Epithelial cell of prostate (primary cell): ENCODE results near the gene AGPAT3.

ENCODE experiments used
- DNase-seq: peaks from one replicate; pipeline ENCODE4 v3.0.0-alpha.2; 2011; ENCODE audit warnings: low read depth, low spot score
- H3K27ac ChIP-seq: fragments of 450-650 bp; 2 replicates; pipeline ENCODE4 v1.5.1; 2017; ENCODE audit warnings: mild to moderate bottlenecking

The AGPAT3 gene

DNA sequence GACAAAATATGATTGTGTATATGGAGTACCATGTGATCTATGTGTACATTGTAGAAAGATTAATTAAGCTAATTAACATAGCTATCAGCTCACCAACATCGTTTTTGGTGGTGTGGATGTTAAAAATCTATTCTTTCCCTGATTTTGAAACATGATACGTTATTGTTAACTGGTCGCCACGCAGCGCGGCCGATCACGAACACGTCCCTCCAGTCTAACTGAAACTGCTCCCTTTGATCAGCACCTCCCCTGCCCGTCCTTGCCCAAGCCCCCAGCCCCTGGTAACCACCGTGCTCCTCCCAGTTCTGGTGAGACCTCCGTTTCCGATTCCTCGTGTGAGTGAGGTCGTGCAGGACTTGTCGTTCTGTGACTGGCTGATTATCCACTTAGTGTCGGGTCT, 67.0 kb downstream of the AGPAT3 start:
- no peak overlapping the region for H3K27ac ChIP-seq
- no peak for DNase-seq

GRCh38 chr21:43933199-43933598, 68.2 kb downstream of the AGPAT3 start:
- H3K27ac ChIP-seq: no peak overlapping the region
- DNase-seq: no peak

DNA sequence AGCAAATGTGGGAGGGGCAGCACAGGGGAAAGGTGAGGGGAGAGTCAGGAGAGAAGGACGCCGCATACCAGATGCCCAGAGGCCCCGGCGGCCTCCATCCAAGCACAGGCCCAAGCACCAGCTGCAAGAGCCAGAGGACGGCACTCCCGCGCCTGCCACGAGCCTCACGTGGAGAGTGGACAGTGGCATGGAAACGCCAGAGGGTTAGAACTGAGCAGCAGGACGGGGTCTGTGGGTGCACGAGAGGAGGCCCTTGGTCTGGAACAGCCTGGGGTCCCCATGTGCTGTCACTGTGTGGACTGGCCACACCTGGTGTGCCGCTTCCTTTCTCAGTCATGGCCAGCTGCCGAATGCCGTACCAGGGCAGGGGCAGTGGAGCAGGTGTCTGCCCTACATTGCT, 68.7 kb downstream of the AGPAT3 start:
- no peak for DNase-seq
- H3K27ac ChIP-seq: no peak overlapping the region

DNA sequence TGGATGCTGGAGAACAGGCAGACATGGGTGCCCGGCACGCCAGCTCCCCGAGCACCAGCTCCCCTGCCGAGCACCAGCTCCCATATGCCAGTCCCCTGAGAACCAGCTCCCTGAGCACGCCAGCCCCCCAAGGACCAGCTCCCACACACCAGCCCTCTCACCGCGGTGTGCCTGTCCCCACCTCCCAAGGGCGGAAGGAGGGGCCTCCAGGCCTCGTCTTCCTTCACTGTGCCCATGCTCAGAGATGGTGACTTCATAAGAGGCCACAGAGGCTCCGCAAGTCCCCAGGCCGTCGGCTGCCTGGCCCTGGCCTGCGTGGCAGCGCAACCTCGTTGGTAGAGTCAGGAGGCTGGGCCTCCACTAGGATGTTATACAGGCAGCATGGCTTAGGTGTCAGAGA, 69.1 kb downstream of the AGPAT3 start:
- no peak overlapping the region for H3K27ac ChIP-seq
- no peak for DNase-seq

- no peak overlapping the region for H3K27ac ChIP-seq
- DNase-seq: no peak
Measured at GRCh38 chr21:43934716-43935705, 70.0 kb downstream of the AGPAT3 start.

DNA sequence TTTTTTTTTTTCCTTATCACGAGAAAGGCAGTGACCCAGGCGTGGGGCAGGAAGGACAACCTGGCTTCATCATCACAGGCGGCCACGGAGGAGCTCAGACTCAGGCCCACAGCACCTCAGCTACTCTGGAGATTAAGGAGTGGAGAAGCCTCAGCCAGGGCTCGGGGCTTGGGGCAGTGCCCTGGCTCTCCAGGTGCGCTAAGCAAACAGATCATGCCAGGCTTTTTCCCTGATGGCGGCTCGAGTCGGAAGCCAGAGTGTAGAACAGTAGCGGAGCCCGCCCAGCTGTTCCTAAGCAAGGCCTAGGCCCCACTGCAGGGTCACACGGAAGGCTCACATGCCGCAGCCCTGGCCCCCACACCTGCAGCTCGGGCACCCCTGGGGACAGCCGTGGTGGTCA, 70.7 kb downstream of the AGPAT3 start:
- no peak for DNase-seq
- H3K27ac ChIP-seq: no peak overlapping the region

- H3K27ac ChIP-seq: no peak overlapping the region
- DNase-seq: no peak
Measured at GRCh38 chr21:43936247-43936967, 71.4 kb downstream of the AGPAT3 start.

- DNase-seq: no peak
- no peak overlapping the region for H3K27ac ChIP-seq
Measured at GRCh38 chr21:43937051-43937832, 72.2 kb downstream of the AGPAT3 start.

- H3K27ac ChIP-seq: no peak overlapping the region
- no peak for DNase-seq
Measured at GRCh38 chr21:43937891-43938309, 72.9 kb downstream of the AGPAT3 start.

- DNase-seq: no peak
- no peak overlapping the region for H3K27ac ChIP-seq
Measured at GRCh38 chr21:43938751-43939442, 73.9 kb downstream of the AGPAT3 start.

DNA sequence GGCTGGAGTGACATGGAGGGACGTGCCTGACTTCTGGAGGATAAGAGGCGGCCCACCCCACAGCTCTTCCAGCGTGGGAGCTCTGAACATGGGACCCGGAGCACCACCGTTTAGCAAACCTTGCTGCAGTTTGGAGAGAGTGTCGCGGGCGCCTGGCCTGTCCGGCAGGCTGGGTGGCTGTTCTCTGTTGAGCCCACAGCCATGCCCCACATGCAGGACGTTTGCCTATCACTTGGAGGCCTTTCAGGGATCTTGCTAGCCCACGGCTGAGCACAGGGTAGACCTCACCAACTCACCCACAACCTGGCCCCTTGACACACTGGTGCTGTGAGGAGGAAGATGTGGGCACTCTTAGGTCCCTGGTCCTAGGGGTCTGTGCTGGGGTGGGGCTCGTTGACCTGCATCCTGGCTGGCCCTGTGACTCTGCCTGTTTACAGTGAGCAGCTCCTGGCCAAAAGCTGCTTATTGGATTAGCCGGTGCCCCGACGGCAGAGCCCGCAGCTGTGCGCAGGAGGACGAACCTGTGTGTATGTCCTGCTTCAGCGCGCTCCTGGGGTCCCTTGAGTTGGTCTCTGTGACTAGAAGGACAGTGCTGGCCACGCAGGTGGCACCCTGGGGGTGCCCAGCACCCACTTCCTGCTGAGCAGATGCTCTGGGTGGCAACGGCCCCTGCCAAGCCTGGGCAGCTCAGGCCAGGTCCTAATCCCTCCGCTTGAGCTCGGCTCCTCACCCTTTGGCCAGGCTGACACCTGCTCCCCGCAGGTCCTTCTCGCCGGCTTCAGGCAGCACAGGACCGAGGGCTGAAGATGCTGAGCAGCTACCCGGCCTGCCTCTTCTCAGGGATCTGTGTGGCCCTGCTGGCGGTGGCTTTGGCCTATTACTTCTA, 74.7 kb downstream of the AGPAT3 start:
- DNase-seq: no peak
- no peak overlapping the region for H3K27ac ChIP-seq

GRCh38 chr21:43940329-43941050, 75.5 kb downstream of the AGPAT3 start:
- no peak for DNase-seq
- no peak overlapping the region for H3K27ac ChIP-seq

DNA sequence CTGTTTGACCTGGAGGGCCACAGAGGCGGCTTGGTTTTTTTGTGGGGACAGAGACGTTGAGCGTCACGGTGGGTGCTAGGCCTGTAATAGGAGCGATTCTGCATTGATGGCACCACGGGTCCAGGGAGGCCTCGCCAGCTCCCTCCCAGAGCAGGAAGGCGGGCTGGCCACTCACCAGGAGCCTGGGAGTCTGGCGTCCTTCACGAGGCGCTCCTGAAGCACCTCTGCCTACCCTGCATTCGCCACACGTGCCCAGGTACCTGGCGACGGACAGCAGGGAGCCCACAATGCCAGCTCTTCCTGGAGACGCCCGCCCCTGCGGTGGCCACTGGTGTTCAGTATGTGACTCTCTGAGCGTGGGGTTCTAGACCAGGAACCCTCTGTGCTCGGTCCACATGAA, 77.2 kb downstream of the AGPAT3 start:
- DNase-seq: no peak

DNA sequence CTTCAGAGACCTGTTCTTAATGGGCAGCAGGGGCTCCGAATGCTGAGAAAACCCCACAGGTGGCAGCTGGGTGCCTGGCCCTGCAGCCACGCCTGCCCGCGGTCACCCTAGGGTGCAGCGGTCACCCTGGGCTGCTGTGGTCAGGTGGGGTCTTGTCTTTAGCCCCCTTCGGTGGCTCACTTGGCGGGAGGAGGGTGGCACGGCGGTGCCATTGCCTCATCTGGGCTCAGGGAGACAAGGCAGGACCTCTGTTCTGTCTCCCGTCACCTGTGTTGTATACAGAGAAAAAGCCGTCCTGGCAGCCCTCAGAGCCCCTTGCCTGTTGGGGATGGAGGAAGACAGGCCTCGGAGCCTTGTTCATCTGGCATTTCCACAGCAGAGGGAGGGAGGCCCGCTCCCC, 77.6 kb downstream of the AGPAT3 start:
- no peak overlapping the region for H3K27ac ChIP-seq
- DNase-seq: no peak

More for the DNA sequence above, 77.2 kb downstream of the AGPAT3 start:
- no peak overlapping the region for H3K27ac ChIP-seq

GRCh38 chr21:43943512-43944077, 78.6 kb downstream of the AGPAT3 start:
- no peak for DNase-seq
- no peak overlapping the region for H3K27ac ChIP-seq

DNA sequence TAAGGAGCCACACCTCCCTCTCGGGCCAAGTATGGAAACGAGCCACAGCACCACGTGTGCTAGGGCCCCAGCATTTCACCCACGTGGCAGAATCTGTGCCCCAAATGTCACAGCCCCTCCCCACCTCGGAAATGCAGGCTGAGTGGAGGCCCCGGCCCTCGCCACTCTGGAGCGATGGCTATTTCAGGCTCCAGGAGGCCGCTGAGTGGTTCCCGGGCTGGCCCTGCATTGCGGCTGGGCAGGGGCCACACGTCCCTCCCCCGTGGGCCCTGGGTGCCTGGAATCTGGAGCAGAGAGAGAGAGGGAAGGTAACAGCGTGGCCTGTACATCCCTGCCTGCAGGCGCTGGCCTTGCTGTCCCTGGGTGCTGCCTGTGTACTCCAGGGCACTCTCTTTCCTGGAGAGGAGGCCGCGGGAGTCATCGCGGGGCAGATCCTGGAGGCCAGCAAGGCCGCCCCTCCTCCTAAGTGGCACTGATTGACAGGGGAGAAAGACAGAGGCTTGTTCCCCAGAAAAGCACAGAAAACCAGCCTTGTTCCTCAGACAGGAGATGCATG, 79.1 kb downstream of the AGPAT3 start:
- no peak for DNase-seq
- H3K27ac ChIP-seq: no peak overlapping the region

DNA sequence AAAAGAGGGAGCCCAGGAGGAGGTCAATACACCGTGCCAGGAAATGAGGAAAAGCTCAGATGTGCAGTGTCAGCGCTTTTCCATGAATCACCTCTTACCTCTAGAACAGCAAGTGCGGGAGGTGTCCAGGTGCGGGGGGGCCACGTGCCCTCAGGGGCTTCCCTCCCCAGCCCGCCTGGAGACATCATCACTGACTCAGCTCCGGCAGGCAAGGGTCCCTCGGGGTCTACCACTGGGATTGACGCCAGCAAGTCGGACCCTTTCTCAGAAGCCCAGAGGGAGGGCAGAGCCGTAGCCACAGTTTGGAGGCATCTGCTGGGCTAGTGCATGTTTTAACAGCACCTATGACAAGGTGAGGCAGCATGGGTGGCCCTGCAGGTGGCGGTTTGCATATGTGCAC, 79.7 kb downstream of the AGPAT3 start:
- no peak overlapping the region for H3K27ac ChIP-seq
- DNase-seq: no peak
